SK-N-SH (cell line): ENCODE results near the gene PPP1R14B. TPM values are rescaled to one million over a fixed set of nuclear protein-coding genes. Genes with fewer than 3 reads are reported as not detected.
A peak's percentile ranks its signal among the peaks of the same experiment; 100 is the strongest.

Experiments
- CTCF ChIA-PET: fragments of 300-600, 350-600 bp; formaldehyde crosslinking; extraction: SDS; loops from one replicate; lab custom pipeline; 2021; lab: Yijun Ruan, JAX
- POLR2A ChIA-PET: fragments of 350-600 bp; sonication (Branson Sonifier 250); formaldehyde crosslinking; extraction: SDS; loops from one replicate; lab custom pipeline; 2020; ENCODE audit warnings: antibody characterized with exemption, inconsistent platforms; lab: Yijun Ruan, JAX
- DNase-seq: peaks from one replicate; pipeline ENCODE4 v3.0.0; 2012
- H2AFZ ChIP-seq: fragments of 200-600 bp; sonication (generic); 2 replicates; pipeline ENCODE4 v1.8.1; 2016; ENCODE audit warnings: antibody characterized with exemption, mild to moderate bottlenecking, low read depth
- H3F3A ChIP-seq: fragments of 200-600 bp; sonication (generic); replicated peaks from 2 replicates; pipeline ENCODE3; 2016; ENCODE audit warnings: antibody characterized with exemption, mild to moderate bottlenecking; ENCODE audit not compliant: insufficient read depth
- H3K27ac ChIP-seq, 2 experiments: fragments of 200-500 bp in 1 of 2; fragments of 200-600 bp in 1 of 2; sonication (Bioruptor generic) in 1 of 2; sonication (generic), shearing (Covaris generic) in 1 of 2; 2 replicates each; pipeline versions ENCODE4 v1.5.1 to v1.6.1; 2014 to 2016; ENCODE audit warnings: low read depth in 2 of 2, inconsistent platforms in 1 of 2, low read length in 1 of 2, mild to moderate bottlenecking in 1 of 2, mixed read lengths in 1 of 2
- H3K27me3 ChIP-seq: fragments of 200-600 bp; sonication (generic), shearing (Covaris generic); 2 replicates; pipeline ENCODE4 v1.6.1; 2016; ENCODE audit warnings: mixed run types; ENCODE audit not compliant: insufficient read depth
- H3K36me3 ChIP-seq, 2 experiments: fragments of 200-500 bp in 1 of 2; fragments of 200-600 bp in 1 of 2; sonication (Bioruptor generic) in 1 of 2; sonication (generic) in 1 of 2; replicated peaks in 1 of 2; 2 replicates each; pipeline versions ENCODE3 to v1.5.1; 2014 to 2016; ENCODE audit warnings: low read length in 1 of 2, mild to moderate bottlenecking in 1 of 2; ENCODE audit not compliant: insufficient read depth in 2 of 2, control insufficient read depth in 1 of 2
- H3K4me1 ChIP-seq, 2 experiments: fragments of 200-500 bp in 1 of 2; fragments of 200-600 bp in 1 of 2; sonication (Bioruptor generic) in 1 of 2; sonication (generic), shearing (Covaris generic) in 1 of 2; 2 replicates each; pipeline versions ENCODE4 v1.5.1 to v1.6.1; 2014 to 2016; ENCODE audit warnings: low read depth in 1 of 2, low read length in 1 of 2, mixed run types in 1 of 2; ENCODE audit not compliant: insufficient read depth in 2 of 2, control insufficient read depth in 1 of 2
- H3K4me2 ChIP-seq: fragments of 200-600 bp; sonication (generic), shearing (Covaris generic); 2 replicates; pipeline ENCODE4 v1.6.1; 2017; ENCODE audit warnings: mixed run types
- H3K4me3 ChIP-seq, 2 experiments: fragments of 200-500 bp in 1 of 2; fragments of 200-600 bp in 1 of 2; sonication (Bioruptor generic) in 1 of 2; sonication (generic), shearing (Covaris generic) in 1 of 2; 2 replicates each; pipeline versions ENCODE4 v1.5.1 to v1.8.1; 2014 to 2016; ENCODE audit warnings: low read depth in 2 of 2, inconsistent platforms in 1 of 2, low read length in 1 of 2, mild to moderate bottlenecking in 1 of 2, mixed read lengths in 1 of 2, moderate library complexity in 1 of 2
- H3K79me2 ChIP-seq: fragments of 200-600 bp; sonication (generic); 2 replicates; pipeline ENCODE4 v1.8.1; 2017; ENCODE audit warnings: mild to moderate bottlenecking; ENCODE audit not compliant: insufficient read depth
- H3K9ac ChIP-seq: fragments of 200-600 bp; sonication (generic); 2 replicates; pipeline ENCODE4 v1.6.1; 2017; ENCODE audit warnings: mixed run types
- H3K9me2 ChIP-seq: fragments of 200-600 bp; sonication (generic); 2 replicates; pipeline ENCODE4 v1.6.1; 2017; ENCODE audit warnings: mixed run types
- H3K9me3 ChIP-seq: fragments of 200-600 bp; sonication (generic); 2 replicates; pipeline ENCODE4 v1.6.1; 2017; ENCODE audit warnings: mixed run types, mild to moderate bottlenecking, moderate library complexity
- H4K20me1 ChIP-seq: fragments of 200-600 bp; sonication (generic); 2 replicates; pipeline ENCODE4 v1.6.1; 2017; ENCODE audit warnings: mild to moderate bottlenecking, mixed run types; ENCODE audit not compliant: insufficient read depth
- CTCF ChIP-seq: fragments of 200-600 bp; sonication (generic); IDR thresholded peaks from 2 replicates; pipeline ENCODE4 v1.6.1; 2017; ENCODE audit warnings: antibody characterized with exemption, mild to moderate bottlenecking, moderate library complexity
- ELF1 ChIP-seq: IDR thresholded peaks from 2 replicates; pipeline ENCODE4 v1.4.0; 2012
- EP300 ChIP-seq, 2 experiments: IDR thresholded peaks; 2 replicates each; pipeline versions ENCODE4 v1.4.0 to v1.6.1; 2012; ENCODE audit warnings: borderline replicate concordance in 1 of 2, low read depth in 1 of 2, low read length in 1 of 2
- FOXM1 ChIP-seq: IDR thresholded peaks from 2 replicates; pipeline ENCODE4 v1.4.0; 2012; ENCODE audit warnings: low read depth, mild to moderate bottlenecking
- GATA2 ChIP-seq: sonication (generic); formaldehyde crosslinking; IDR thresholded peaks from 2 replicates; pipeline ENCODE4 v1.5.0; 2020; ENCODE audit warnings: mild to moderate bottlenecking, missing genetic modification reagents
- IRF3 ChIP-seq: fragments of 150-350 bp; IDR thresholded peaks from 2 replicates; pipeline ENCODE4 v1.6.1; 2016; ENCODE audit warnings: mild to moderate bottlenecking, low read depth, low read length
- MXI1 ChIP-seq: IDR thresholded peaks from 2 replicates; pipeline ENCODE4 v1.6.1; 2012; ENCODE audit warnings: mild to moderate bottlenecking, low read depth, low read length, improper control_type of control experiment
- NRF1 ChIP-seq: IDR thresholded peaks from 2 replicates; pipeline ENCODE4 v1.6.1; 2012; ENCODE audit warnings: low read depth, mild to moderate bottlenecking, low read length
- PBX3 ChIP-seq: IDR thresholded peaks from 2 replicates; pipeline ENCODE4; 2012
- POLR2AphosphoS5 ChIP-seq: IDR thresholded peaks from 2 replicates; pipeline ENCODE4 v1.6.1; 2012; ENCODE audit warnings: low read depth, low read length
- RFX5 ChIP-seq: IDR thresholded peaks from 2 replicates; pipeline ENCODE4 v1.6.1; 2012; ENCODE audit warnings: mild to moderate bottlenecking, improper control_type of control experiment, low read length
- TAF1 ChIP-seq: IDR thresholded peaks from 2 replicates; pipeline ENCODE4 v1.6.1; 2012; ENCODE audit warnings: low read depth, mild to moderate bottlenecking, low read length, moderate library complexity, borderline replicate concordance
- TCF12 ChIP-seq: IDR thresholded peaks from 2 replicates; pipeline ENCODE4 v1.4.0; 2012
- TEAD4 ChIP-seq: IDR thresholded peaks from 2 replicates; pipeline ENCODE4 v1.4.0; 2012; ENCODE audit warnings: mild to moderate bottlenecking, borderline replicate concordance; ENCODE audit not compliant: insufficient read depth
- YY1 ChIP-seq: IDR thresholded peaks from 2 replicates; pipeline ENCODE4 v1.4.0; 2012; ENCODE audit warnings: low read depth, mild to moderate bottlenecking
- WGBS: methylation state at CpG from one replicate; pipeline ENCODE4 v1.1.6; 2017; ENCODE audit warnings: low lambda C conversion rate; 5-methylcytosine and 5-hydroxymethylcytosine counted together
- polyA plus RNA-seq, 3 experiments: library from polyadenylated mRNA; depleted of rRNA; stranded (reverse); fragments of >200 nt; gene quantifications; 2 replicates each; pipeline ENCODE4 v1.2.3, GENCODE V29; 2012

Gene PPP1R14B
- polyA plus RNA-seq, 1 of the 3 experiments (the other 2 are of a cell fraction) = 523 TPM

- TF ChIP-seq CTCF = no peak
- TF ChIP-seq RFX5 = no peak
- no peak for TF ChIP-seq IRF3
- TF ChIP-seq ELF1 = no peak
Measured at GRCh38 chr11:64230985-64231365, 15.8 kb downstream of the PPP1R14B start (continued).

GRCh38 chr11:64230171-64230984 lies 16.4 kb downstream of the PPP1R14B start, which contains the start of gene DNAJC4:
DNAJC4 (plus strand) TSS chr11:64230548; CDS start chr11:64230855, 307 bp downstream.
- ChIA-PET CTCF (interaction anchor here (1.5 to 2.3 kb wide), 2 partner anchors 15 to 74 kb away, joined by 5 read pairs; partner anchors contain the start of gene ESRRA), POLR2A (interaction anchor here (0.8 to 1.2 kb wide), 3 partner anchors 10 to 16 kb away, joined by 3 read pairs; partner anchors contain the start of genes FKBP2 and PPP1R14B)
- Histone ChIP-seq H2AFZ (peak within 1 kb of the TSS; percentile 82; the same call in 1 of the 2 replicates), H4K20me1 (no peaks in the 10 kb centered on the region), H3K27me3 (no peaks in the 10 kb centered on the region), H3K36me3 (peaks cover 0 to 4% of the 10 kb centered on the region in 2 experiments), H3K9me2 (no peaks in the 10 kb centered on the region), H3K4me2 (peak within 1 kb of the TSS; percentile 90), H3F3A (peaks cover 20% of the 10 kb centered on the region), H3K27ac (peak within 1 kb of the TSS; percentile 54 to 92; a peak in 3 of 4 replicates), H3K9ac (peak within 1 kb of the TSS; percentile 77), H3K9me3 (no peaks in the 10 kb centered on the region), H3K4me1 (peaks cover 17 to 52% of the 10 kb centered on the region in 2 experiments; a peak in 2 of 4 replicates), H3K79me2 (peaks cover 50% of the 10 kb centered on the region), H3K4me3 (peak within 1 kb of the TSS; percentile 73 to 75)
- WGBS = 2% methylated on average over 28 of the region's 62 CpGs
- peak; percentile 93 for DNase-seq
- TF ChIP-seq TCF12 = 0 out of 2 replicates have a peak, but pooled peaks have one; percentile 3
- TF ChIP-seq YY1 = peak; percentile 75; the same call in 1 of the 2 replicates
- 0 out of 2 replicates have a peak, but pooled peaks have one; percentile 32 for TF ChIP-seq POLR2AphosphoS5
- TF ChIP-seq IRF3 = peak; percentile 23; the same call in 1 of the 2 replicates
- no peak for TF ChIP-seq TEAD4
- TF ChIP-seq TAF1 = 0 out of 2 replicates have a peak, but pooled peaks have one; percentile 28
- TF ChIP-seq EP300 (IDR thresholded peaks at IDR 0.05; ENCODE audit: borderline replicate concordance in 1 of 2, low read depth in 1 of 2, low read length in 1 of 2) = no peak
- TF ChIP-seq NRF1 = no peak
- 0 out of 2 replicates have a peak, but pooled peaks have one; percentile 23 for TF ChIP-seq FOXM1
- TF ChIP-seq PBX3 = peak; percentile 60
- TF ChIP-seq GATA2 (CRISPR knock-in tag) = no peak
- TF ChIP-seq MXI1 = peak; percentile 75
